ENCODE data around the gene SLC5A2.

DNA sequence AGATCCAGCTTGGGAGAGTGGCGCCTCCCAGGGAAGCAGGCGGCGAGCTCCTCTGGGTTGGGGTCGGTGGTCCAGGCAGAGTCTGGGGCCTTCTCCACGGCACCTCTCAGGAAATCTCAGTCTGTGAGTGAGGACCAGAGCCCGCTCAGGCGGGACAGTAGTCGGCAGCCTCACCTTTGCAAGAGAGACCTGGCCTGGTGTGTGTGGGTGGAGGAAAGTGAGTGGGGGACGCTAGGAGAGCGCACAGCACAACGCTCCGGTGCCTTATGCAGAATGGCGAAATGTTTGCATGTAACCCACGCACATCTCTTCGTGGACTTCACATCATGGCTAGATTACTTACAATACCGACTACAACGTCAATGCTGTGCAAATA is 47.0 kb downstream of the SLC5A2 start:
- TF ChIP-seq GATA3 (IDR thresholded peaks at IDR 0.05; ENCODE audit: low read depth, low read length) (no peak), GATA2 (IDR thresholded peaks at IDR 0.05; ENCODE audit: low read depth, low read length) (no peak)

Data from SH-SY5Y (cell line).